GM10266 (cell line): ENCODE results near the gene BRD1.

ENCODE experiments used
- DNase-seq: peaks from one replicate; pipeline ENCODE4 v3.0.0; 2012; ENCODE audit errors: extremely low spot score
- CTCF ChIP-seq: IDR thresholded peaks from 2 replicates; pipeline ENCODE4 v1.5.1; 2012; ENCODE audit warnings: mild to moderate bottlenecking, low read depth; ENCODE audit not compliant: control insufficient read depth, insufficient read depth; ENCODE audit errors: missing control alignments

The BRD1 gene

GRCh38 chr22:49867303-49868265 is 39.9 kb upstream of the BRD1 start:
- DNase-seq: no peak
- no peak for TF ChIP-seq CTCF

- TF ChIP-seq CTCF: no peak
Observed at GRCh38 chr22:49866646-49867045, 39.0 kb upstream of the BRD1 start.

GRCh38 chr22:49866134-49866533 is 38.5 kb upstream of the BRD1 start:
- no peak for TF ChIP-seq CTCF
- no peak for DNase-seq

More at GRCh38 chr22:49866646-49867045, 39.0 kb upstream of the BRD1 start:
- no peak for DNase-seq

- no peak for TF ChIP-seq CTCF
- no peak for DNase-seq
Observed at GRCh38 chr22:49865156-49865555, 37.5 kb upstream of the BRD1 start.

- DNase-seq: no peak
- TF ChIP-seq CTCF: no peak
Observed at GRCh38 chr22:49863931-49864330, 36.3 kb upstream of the BRD1 start.

- no peak for DNase-seq
- no peak for TF ChIP-seq CTCF
Observed at GRCh38 chr22:49862496-49862776, 34.8 kb upstream of the BRD1 start.
